ENCODE measurements around the gene GRIN1.
"Not testable (repeated sequence)": the region's sequence is repeated elsewhere in the genome, so short reads cannot be mapped to it uniquely, and the experiment has no call there.

GRIN1 gene

GRCh38 chr9:137130176-137130755, 8.7 kb upstream of the GRIN1 start:
- in situ Hi-C loops (cut with MboI; ENCODE audit: low pct_unique_long_range_greater_than_20kb, low sequenced_read_pairs, unreplicated experiment), result no loop called here
- no peak for DNase-seq (ENCODE audit: low spot score)

GRCh38 chr9:137134191-137134590, 4.8 kb upstream of the GRIN1 start:
- in situ Hi-C loops (cut with MboI; ENCODE audit: low pct_unique_long_range_greater_than_20kb, low sequenced_read_pairs, unreplicated experiment), result no loop called here
- DNase-seq (ENCODE audit: low spot score), result no peak
- TF ChIP-seq CTCF (IDR thresholded peaks at IDR 0.05; ENCODE audit: extremely low read depth, insufficient read depth, missing control alignments), result no peak

More at GRCh38 chr9:137130176-137130755, 8.7 kb upstream of the GRIN1 start:
- no peak for TF ChIP-seq CTCF (IDR thresholded peaks at IDR 0.05; ENCODE audit: extremely low read depth, insufficient read depth, missing control alignments)

GRCh38 chr9:137135154-137135553, 3.8 kb upstream of the GRIN1 start:
- in situ Hi-C loops (cut with MboI; ENCODE audit: low pct_unique_long_range_greater_than_20kb, low sequenced_read_pairs, unreplicated experiment); DNase-seq (ENCODE audit: low spot score): not testable (repeated sequence)

- TF ChIP-seq CTCF (IDR thresholded peaks at IDR 0.05; ENCODE audit: extremely low read depth, insufficient read depth, missing control alignments), result no peak
- in situ Hi-C loops (cut with MboI; ENCODE audit: low pct_unique_long_range_greater_than_20kb, low sequenced_read_pairs, unreplicated experiment), result no loop called here
- DNase-seq (ENCODE audit: low spot score), result no peak
Observed at GRCh38 chr9:137136261-137136880, 2.6 kb upstream of the GRIN1 start.

GRCh38 chr9:137136881-137137607, 1.9 kb upstream of the GRIN1 start:
- no peak for DNase-seq (ENCODE audit: low spot score)
- TF ChIP-seq CTCF (IDR thresholded peaks at IDR 0.05; ENCODE audit: extremely low read depth, insufficient read depth, missing control alignments), result no peak
- in situ Hi-C loops (cut with MboI; ENCODE audit: low pct_unique_long_range_greater_than_20kb, low sequenced_read_pairs, unreplicated experiment), result no loop called here

- DNase-seq (ENCODE audit: low spot score), result peak; percentile 66
- in situ Hi-C loops (cut with MboI; ENCODE audit: low pct_unique_long_range_greater_than_20kb, low sequenced_read_pairs, unreplicated experiment), result no loop called here
- no peak for TF ChIP-seq CTCF (IDR thresholded peaks at IDR 0.05; ENCODE audit: extremely low read depth, insufficient read depth, missing control alignments)
Observed at GRCh38 chr9:137138058-137138721, 764 bp upstream of the GRIN1 start.

Measured in GM13977 (cell line).